Heart right ventricle (tissue), 16 donors: Measurements from ENCODE around the gene FBXL4. TPM values are rescaled to one million over a fixed set of nuclear protein-coding genes. Genes with fewer than 3 reads are reported as not detected.

ENCODE experiments used
- ATAC-seq, 8 donors: fragments of 200-7000 bp; cut with Tn5 transposase; one replicate each; pipeline ENCODE4 v1.9.1; 2020; ENCODE audit warnings: mild to moderate bottlenecking in 8 of 8, moderate library complexity in 8 of 8, moderate number of reproducible peaks in 1 of 8
- DNase-seq, 2 donors: peaks; one replicate each; pipeline ENCODE4 v3.0.0-alpha.2; 2020
- H3K27ac ChIP-seq, 10 donors: fragments of 200-600 bp; sonication (generic) in 2 of 10; one replicate each; pipeline versions ENCODE4 v1.5.0 to v1.8.0; 2020 to 2022; ENCODE audit warnings: mild to moderate bottlenecking in 3 of 10
- H3K27me3 ChIP-seq, 7 donors: fragments of 200-600 bp; one replicate each; pipeline ENCODE4 v1.8.0; 2021 to 2022; ENCODE audit warnings: mild to moderate bottlenecking in 2 of 7
- H3K36me3 ChIP-seq, 9 donors: fragments of 200-600 bp; sonication (generic) in 1 of 9; one replicate each; pipeline versions ENCODE4 v1.5.0 to v1.8.0; 2020 to 2022; ENCODE audit warnings: mild to moderate bottlenecking in 2 of 9
- H3K4me1 ChIP-seq, 9 donors: fragments of 200-600 bp; sonication (generic) in 1 of 9; one replicate each; pipeline versions ENCODE4 v1.5.0 to v1.8.0; 2020 to 2022; ENCODE audit warnings: mild to moderate bottlenecking in 4 of 9
- H3K4me3 ChIP-seq, 10 donors: fragments of 200-600 bp; sonication (generic) in 2 of 10; one replicate each; pipeline versions ENCODE4 v1.5.0 to v1.8.0; 2020 to 2022; ENCODE audit warnings: mild to moderate bottlenecking in 7 of 10, moderate library complexity in 2 of 10
- H3K9me3 ChIP-seq, 11 donors: fragments of 200-600 bp in 10 of 11; sonication (generic) in 2 of 11; one replicate each; pipeline versions ENCODE4 v1.5.0 to v1.8.0; 2013 to 2022; ENCODE audit warnings: mild to moderate bottlenecking in 2 of 11, control low read depth in 1 of 11, moderate library complexity in 1 of 11
- CTCF ChIP-seq, 9 donors: fragments of 200-600 bp; sonication (generic) in 2 of 9; IDR thresholded peaks; one replicate each; pipeline versions ENCODE4 v1.5.0 to v1.8.0; 2021 to 2022; ENCODE audit warnings: antibody characterized with exemption in 9 of 9, mild to moderate bottlenecking in 5 of 9, moderate library complexity in 1 of 9
- WGBS, 2 donors: extraction: QIAGEN DNeasy Blood & Tissue Kit; methylation state at CpG; one replicate each; pipeline ENCODE4 v1.1.7; 2013; ENCODE audit warnings: inconsistent platforms in 1 of 2; 5-methylcytosine and 5-hydroxymethylcytosine counted together
- intact Hi-C, 10 donors: fragments of 100-400 bp; cut with DNase I; formaldehyde crosslinking; loops; one replicate each; pipeline versions ENCODE4 v1.11.1 to v1.14.2; 2022
- polyA plus RNA-seq, 2 donors: library from polyadenylated mRNA; stranded (reverse); fragments of 200-250 nt; gene quantifications; one replicate each; pipeline ENCODE4 v1.2.3, GENCODE V29; 2013
- total RNA-seq, 10 donors: library from RNA; stranded (reverse); fragmentation: NEBNext Ultra II Directional in 3 of 10; extraction: Animal tissue kit (Norgen Biotek cat#: 25700) in 3 of 10; gene quantifications; one replicate each; pipeline versions ENCODE4 v1.2.1 to v1.2.4, GENCODE V29; 2021 to 2023
- donor health status: Arrhythmogenic right ventricular cardiomyopathy.
- donor health status: ischemic (EF 13 %, LVEDD 7.1; RV severe dilation, severe dysfunction).
- donor health status: healthy with polysubstance abuse.
- donor health status: DM: no; HTN: yes; CAD: no.
- donor health status: DM: no; HTN: no; CAD: no.
- donor health status: ischemic (EF 25% LVEDD 6.9; RV normal size, moderate dysfunction).
- donor health status: ischemic (EF 25% LVEDD 5.7; RV mildly dilated, moderate dysfunction).
- donor health status: healthy.
- donor health status: DM: yes; HTN: yes; CAD: no.
- donor health status: Ischemic cardiomyopathy.
- donor health status: ischemic (EF 35%, LVEDD 5.7; RV mildly dilated, moderate dysfunction).
- donor health status: nonischemic (EF 11% LVEDD 7.7; RV severe dilation, severe dysfunction).
- donor health status: DM: yes; HTN: yes; CAD: no.
- donor health status: PGD.
- donor health status: ischemic (EF 29% LVEDD 5.4; RV normal size, mild dysfunction).
- donor health status: nonischemic (EF 23%, LVEDD 6.1; RV moderate dilation, normal function).

Gene FBXL4
- total and polyA plus RNA-seq, 12 donors, result 2.6 to 20.8 (median 17.0) TPM

- DNase-seq (no peak), ATAC-seq (no peak)
- no peaks in the 10 kb centered on the region for H3K27me3 ChIP-seq
- peaks cover 0 to 15% (median 0%) of the 10 kb centered on the region in 9 donors for H3K36me3 ChIP-seq
- no peak overlapping the region for H3K4me3 ChIP-seq
- 96 to 97% methylated on average over 6 of the region's 6 CpGs for WGBS, 2 donors
- intact Hi-C loops, result no loop called here
- no peak for TF ChIP-seq CTCF (IDR thresholded peaks at IDR 0.05)
- no peak overlapping the region for H3K27ac ChIP-seq
- H3K9me3 ChIP-seq, result no peaks in the 10 kb centered on the region
- no peaks in the 10 kb centered on the region for H3K4me1 ChIP-seq
Observed at GRCh38 chr6:98864497-98864896, 83.2 kb downstream of the FBXL4 start.

- Histone ChIP-seq H3K27me3 (peaks cover 13 to 78% (median 57%) of the 10 kb centered on the region in 7 donors), H3K27ac (no peak overlapping the region), H3K4me1 (peaks cover 4 to 36% (median 29%) of the 10 kb centered on the region in 9 donors), H3K36me3 (no peaks in the 10 kb centered on the region), H3K9me3 (no peaks in the 10 kb centered on the region), H3K4me3 (peak overlapping the region in 4 of 10 donors; percentile 26 to 41 (median 31))
- intact Hi-C loops, result loop anchor here in 6 of 10 donors (5.0 to 10.0 kb wide), 5 partner anchors 269 to 1664 kb away; no protein-coding TSS in a partner anchor
- WGBS, 2 donors, result 50 to 60% methylated on average over 18 of the region's 18 CpGs
- DNase-seq (no peak), ATAC-seq (no peak)
- TF ChIP-seq CTCF (IDR thresholded peaks at IDR 0.05), result no peak
Observed at GRCh38 chr6:98848539-98849242, 99.1 kb downstream of the FBXL4 start.

GRCh38 chr6:98847779-98848538 lies 99.8 kb downstream of the FBXL4 start:
- H3K4me3 ChIP-seq, result peak overlapping the region in 8 of 10 donors; percentile 12 to 41 (median 28)
- intact Hi-C loops, result loop anchor here in 6 of 10 donors (5.0 to 10.0 kb wide), 5 partner anchors 269 to 1663 kb away; no protein-coding TSS in a partner anchor
- no peaks in the 10 kb centered on the region for H3K36me3 ChIP-seq
- peaks cover 20 to 85% (median 64%) of the 10 kb centered on the region in 7 donors for H3K27me3 ChIP-seq
- peaks cover 4 to 42% (median 34%) of the 10 kb centered on the region in 9 donors for H3K4me1 ChIP-seq
- H3K27ac ChIP-seq, result no peak overlapping the region
- DNase-seq, result peak in 1 of 2 donors; percentile 15
- no peaks in the 10 kb centered on the region for H3K9me3 ChIP-seq
- ATAC-seq, result peak; percentile 23 to 70 (median 52)
- WGBS, 2 donors, result 7 to 8% methylated on average over 51 of the region's 51 CpGs
- peak in 2 of 9 donors; percentile 8 to 20 for TF ChIP-seq CTCF (IDR thresholded peaks at IDR 0.05)

DNA sequence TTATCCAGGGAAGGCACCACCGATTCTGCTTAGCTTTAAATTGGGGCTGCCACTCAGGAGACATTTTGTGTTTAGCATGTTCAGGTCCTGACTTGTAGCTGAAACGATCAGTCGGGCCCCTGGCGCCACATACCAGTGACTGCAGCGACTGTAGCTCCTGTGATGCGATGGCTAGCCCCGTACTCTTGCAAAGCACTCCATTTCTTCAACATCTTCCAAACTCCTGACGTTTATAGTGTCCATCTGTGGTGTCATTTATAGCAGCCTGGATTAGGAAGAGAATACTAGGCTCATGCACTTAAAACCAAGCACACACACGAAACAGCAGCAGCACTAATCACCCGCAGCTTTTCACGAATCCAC lies 100.3 kb downstream of the FBXL4 start:
- H3K9me3 ChIP-seq, result no peaks in the 10 kb centered on the region
- ATAC-seq (peak in 1 of 8 donors; percentile 29), DNase-seq (no peak)
- WGBS, 2 donors, result 33 to 43% methylated on average over 11 of the region's 11 CpGs
- no peaks in the 10 kb centered on the region for H3K36me3 ChIP-seq
- no peak overlapping the region for H3K27ac ChIP-seq
- H3K27me3 ChIP-seq, result peaks cover 25 to 91% (median 70%) of the 10 kb centered on the region in 7 donors
- no peak for TF ChIP-seq CTCF (IDR thresholded peaks at IDR 0.05)
- peaks cover 4 to 42% (median 34%) of the 10 kb centered on the region in 9 donors for H3K4me1 ChIP-seq
- intact Hi-C loops, result loop anchor here in 6 of 10 donors (5.0 to 10.0 kb wide), 5 partner anchors 270 to 1663 kb away; no protein-coding TSS in a partner anchor
- peak overlapping the region in 6 of 10 donors; percentile 14 to 41 (median 30) for H3K4me3 ChIP-seq
